A673 (cell line): Measurements from ENCODE around the gene COQ6. TPM values are rescaled to one million over a fixed set of nuclear protein-coding genes. Genes with fewer than 3 reads are reported as not detected.

Experiments used
- BruUV-seq: library from RNA; stranded (reverse); fragments of 400-500 nt; replicated peaks from 2 replicates; lab custom pipeline; 2021; lab: Mats Ljungman, UMichigan
- CTCF ChIA-PET: fragments of 300-600 bp; sonication (Branson Sonifier 250); formaldehyde crosslinking; loops from one replicate; lab custom pipeline; 2022; ENCODE audit warnings: antibody characterized with exemption; lab: Charles Lee
- POLR2A ChIA-PET: fragments of 300-600 bp; sonication (Branson Sonifier 250); formaldehyde crosslinking; loops from one replicate; lab custom pipeline; 2022; ENCODE audit warnings: antibody characterized with exemption; ENCODE audit not compliant: low non-redundant PET; lab: Charles Lee
- DNase-seq: peaks from one replicate; pipeline ENCODE4 v3.0.0-alpha.2; 2015; ENCODE audit warnings: low spot score
- H3K27ac ChIP-seq: fragments of 200-600 bp; sonication (generic); 2 replicates; pipeline ENCODE4 v1.5.1; 2016; ENCODE audit warnings: mixed run types, low read depth, mild to moderate bottlenecking, mixed read lengths, antibody characterized with exemption, low read length; ENCODE audit not compliant: poor library complexity, severe bottlenecking
- H3K27me3 ChIP-seq: fragments of 200-600 bp; sonication (generic); replicated peaks from 2 replicates; pipeline ENCODE4 v1.6.1; 2017; ENCODE audit warnings: mixed run types, low read depth, mild to moderate bottlenecking, mixed read lengths, antibody characterized with exemption, low read length; ENCODE audit not compliant: insufficient read depth, poor library complexity
- H3K36me3 ChIP-seq: fragments of 200-600 bp; sonication (generic); 2 replicates; pipeline ENCODE4 v1.6.1; 2016; ENCODE audit warnings: mixed run types, mild to moderate bottlenecking, mixed read lengths, antibody characterized with exemption, low read length; ENCODE audit not compliant: insufficient read depth, poor library complexity, severe bottlenecking
- H3K4me1 ChIP-seq: fragments of 200-600 bp; sonication (generic); 2 replicates; pipeline ENCODE4 v1.6.1; 2017; ENCODE audit warnings: mixed run types, mild to moderate bottlenecking, mixed read lengths, antibody characterized with exemption, low read length; ENCODE audit not compliant: insufficient read depth, poor library complexity, severe bottlenecking
- H3K4me3 ChIP-seq: fragments of 200-600 bp; sonication (generic); 2 replicates; pipeline ENCODE4 v1.5.1; 2016; ENCODE audit warnings: low read depth, mixed run types, mild to moderate bottlenecking, mixed read lengths, low read length; ENCODE audit not compliant: poor library complexity, severe bottlenecking
- H3K9me3 ChIP-seq: fragments of 200-600 bp; sonication (generic); 2 replicates; pipeline ENCODE4 v1.6.1; 2016; ENCODE audit warnings: mixed run types, low read depth, mild to moderate bottlenecking, mixed read lengths, antibody characterized with exemption, low read length; ENCODE audit not compliant: poor library complexity, severe bottlenecking
- EZH2 ChIP-seq: fragments of 200-600 bp; sonication (generic); IDR thresholded peaks from 2 replicates; pipeline ENCODE4 v1.6.1; 2017; ENCODE audit warnings: borderline replicate concordance, low read depth, mild to moderate bottlenecking, mixed read lengths, antibody characterized with exemption, low read length; ENCODE audit not compliant: poor library complexity, severe bottlenecking
- intact Hi-C: fragments of 100-400 bp; cut with micrococcal nuclease; formaldehyde crosslinking; loops from one replicate; pipeline ENCODE4 v1.10.0; 2022; ENCODE audit not compliant: unreplicated experiment
- total RNA-seq: library from RNA; stranded (reverse); gene quantifications from 2 replicates; pipeline ENCODE4 v1.2.3, GENCODE V29; 2021
- TF ChIP-seq, protein P1 (sequence below): fragments of 300-800, 200-600 bp; sonication (generic); conservative IDR thresholded peaks from 2 replicates; pipeline ENCODE4 v1.5.1; 2017; ENCODE audit warnings: low read depth, mild to moderate bottlenecking, antibody characterized with exemption, low read length, moderate library complexity, mixed read lengths

Gene COQ6
- total RNA-seq, 1 experiment from 2014 or later = 23.7 TPM

DNA sequence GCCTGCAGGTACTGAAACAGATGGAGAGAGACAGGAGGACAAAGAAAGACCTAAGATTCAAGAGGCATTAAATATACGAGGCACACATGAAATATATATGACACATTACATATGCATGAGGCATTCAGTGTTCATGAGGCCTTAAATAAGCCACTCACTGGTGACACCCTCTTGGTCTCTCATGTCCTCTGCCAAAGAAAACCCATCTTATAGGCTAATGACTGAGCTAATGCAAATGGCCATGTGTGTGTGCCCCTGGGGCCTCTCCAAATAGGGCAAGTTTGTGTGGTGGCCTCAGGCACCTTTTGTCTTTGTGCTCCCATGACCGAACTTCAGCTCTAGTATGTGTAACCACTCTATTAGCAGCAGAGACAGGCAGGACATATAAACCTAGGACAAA is 18.8 kb downstream of the COQ6 start:
- intact Hi-C loops = no loop called here
- ChIA-PET POLR2A (no interaction called here), CTCF (interaction anchor here (0.5 kb wide), 1 partner anchor 11 kb away, joined by 7 read pairs; no protein-coding TSS in a partner anchor)
- TF ChIP-seq, protein P1, sequence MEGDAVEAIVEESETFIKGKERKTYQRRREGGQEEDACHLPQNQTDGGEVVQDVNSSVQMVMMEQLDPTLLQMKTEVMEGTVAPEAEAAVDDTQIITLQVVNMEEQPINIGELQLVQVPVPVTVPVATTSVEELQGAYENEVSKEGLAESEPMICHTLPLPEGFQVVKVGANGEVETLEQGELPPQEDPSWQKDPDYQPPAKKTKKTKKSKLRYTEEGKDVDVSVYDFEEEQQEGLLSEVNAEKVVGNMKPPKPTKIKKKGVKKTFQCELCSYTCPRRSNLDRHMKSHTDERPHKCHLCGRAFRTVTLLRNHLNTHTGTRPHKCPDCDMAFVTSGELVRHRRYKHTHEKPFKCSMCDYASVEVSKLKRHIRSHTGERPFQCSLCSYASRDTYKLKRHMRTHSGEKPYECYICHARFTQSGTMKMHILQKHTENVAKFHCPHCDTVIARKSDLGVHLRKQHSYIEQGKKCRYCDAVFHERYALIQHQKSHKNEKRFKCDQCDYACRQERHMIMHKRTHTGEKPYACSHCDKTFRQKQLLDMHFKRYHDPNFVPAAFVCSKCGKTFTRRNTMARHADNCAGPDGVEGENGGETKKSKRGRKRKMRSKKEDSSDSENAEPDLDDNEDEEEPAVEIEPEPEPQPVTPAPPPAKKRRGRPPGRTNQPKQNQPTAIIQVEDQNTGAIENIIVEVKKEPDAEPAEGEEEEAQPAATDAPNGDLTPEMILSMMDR = no peak
- no peak for TF ChIP-seq EZH2
- no peak for DNase-seq
- peaks cover 4% of the 10 kb centered on the region for H3K4me1 ChIP-seq
- no peaks in the 10 kb centered on the region for H3K9me3 ChIP-seq
- no peak overlapping the region for H3K4me3 ChIP-seq
- no peak overlapping the region for H3K27ac ChIP-seq
- no TSS peak for BruUV-seq
- H3K36me3 ChIP-seq = peaks cover under 1% of the 10 kb centered on the region
- no peaks in the 10 kb centered on the region for H3K27me3 ChIP-seq

DNA sequence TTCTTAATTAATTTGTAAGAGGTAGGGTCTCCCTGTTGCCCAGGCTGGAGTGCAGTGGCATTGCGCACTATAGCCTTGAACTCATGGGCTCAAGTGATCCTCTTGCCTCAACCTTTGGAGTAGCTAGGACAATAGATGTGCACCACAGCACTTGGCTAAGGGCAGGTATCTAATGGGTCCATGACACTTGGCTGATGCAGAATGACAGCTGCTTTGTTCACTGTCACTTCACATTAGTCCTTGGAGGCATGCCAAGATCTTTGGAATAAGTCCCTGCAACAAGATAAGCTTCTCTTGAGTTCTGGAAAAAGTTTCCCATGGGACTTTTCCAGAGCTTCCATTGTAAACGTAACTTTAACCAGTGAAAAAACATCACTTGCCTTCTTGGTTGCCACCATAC is 23.4 kb downstream of the COQ6 start:
- Histone ChIP-seq H3K4me1 (no peaks in the 10 kb centered on the region), H3K36me3 (no peaks in the 10 kb centered on the region), H3K27me3 (no peaks in the 10 kb centered on the region), H3K4me3 (no peak overlapping the region), H3K27ac (no peak overlapping the region), H3K9me3 (no peaks in the 10 kb centered on the region)
- no TSS peak for BruUV-seq
- POLR2A ChIA-PET = no interaction called here
- intact Hi-C loops = no loop called here
- DNase-seq = peak; percentile 28
- TF ChIP-seq EZH2 = no peak
- TF ChIP-seq, protein P1 = no peak
- CTCF ChIA-PET = no interaction called here

DNA sequence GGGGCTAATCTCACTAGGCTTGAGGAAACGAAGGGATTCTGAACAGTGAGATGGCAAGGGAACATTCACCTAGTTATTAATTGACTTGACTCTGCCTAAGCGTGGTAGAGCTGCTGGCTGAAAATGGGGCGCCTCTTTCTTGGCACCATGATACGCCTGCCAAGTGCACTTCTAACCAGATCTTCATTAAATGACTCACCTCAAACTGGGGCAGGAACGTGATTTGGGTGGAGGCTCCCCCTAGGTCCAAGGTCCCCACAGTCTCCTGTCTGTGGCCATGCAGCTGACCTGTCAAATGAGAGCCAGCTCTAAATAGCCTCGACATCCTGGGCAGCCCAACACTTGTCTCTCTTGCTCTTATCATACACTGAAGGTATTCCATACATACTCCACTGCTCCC is 26.0 kb downstream of the COQ6 start:
- no peak for TF ChIP-seq EZH2
- TF ChIP-seq, protein P1 = no peak
- H3K27me3 ChIP-seq = no peaks in the 10 kb centered on the region
- BruUV-seq = no TSS peak
- ChIA-PET POLR2A (interaction anchor here (0.6 to 0.7 kb wide), 2 partner anchors 24 to 598 kb away, joined by 3 to 4 read pairs; no protein-coding TSS in a partner anchor), CTCF (no interaction called here)
- no peak for DNase-seq
- no peaks in the 10 kb centered on the region for H3K4me1 ChIP-seq
- H3K9me3 ChIP-seq = no peaks in the 10 kb centered on the region
- H3K36me3 ChIP-seq = no peaks in the 10 kb centered on the region
- intact Hi-C loops = no loop called here
- H3K4me3 ChIP-seq = no peak overlapping the region
- H3K27ac ChIP-seq = no peak overlapping the region
